Activated T-cell treated with anti-CD3 and anti-CD28 coated beads for 1 hour (primary cell): ENCODE results near the gene TSPAN15.

Experiments used
- DNase-seq: peaks from one replicate; pipeline ENCODE4 v3.0.0-alpha.2; 2020; ENCODE audit warnings: low read depth

Gene TSPAN15

GRCh38 chr10:69466158-69466490 lies 14.9 kb downstream of the TSPAN15 start:
- DNase-seq = no peak

DNA sequence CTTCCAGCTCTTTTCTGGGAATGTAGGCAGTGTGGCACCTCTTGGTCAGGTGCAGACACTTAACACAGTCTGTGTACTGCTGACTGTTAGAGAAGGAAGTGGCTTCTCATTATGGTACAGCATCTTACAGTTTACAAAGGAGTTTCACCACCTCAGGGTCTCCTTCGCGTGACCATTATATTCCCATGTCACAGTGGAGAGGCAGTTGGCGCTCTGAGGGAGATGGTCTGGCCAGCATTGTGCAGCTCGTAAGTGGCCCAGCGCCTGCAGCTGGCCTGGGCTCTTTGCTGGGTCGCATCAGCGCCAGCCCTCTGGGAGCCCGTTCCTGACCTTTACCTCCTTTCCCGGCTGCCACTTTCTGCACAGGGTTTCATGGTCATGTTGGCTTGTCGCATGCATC lies 15.4 kb downstream of the TSPAN15 start:
- no peak for DNase-seq

GRCh38 chr10:69467928-69468750 lies 16.9 kb downstream of the TSPAN15 start:
- DNase-seq = no peak

DNA sequence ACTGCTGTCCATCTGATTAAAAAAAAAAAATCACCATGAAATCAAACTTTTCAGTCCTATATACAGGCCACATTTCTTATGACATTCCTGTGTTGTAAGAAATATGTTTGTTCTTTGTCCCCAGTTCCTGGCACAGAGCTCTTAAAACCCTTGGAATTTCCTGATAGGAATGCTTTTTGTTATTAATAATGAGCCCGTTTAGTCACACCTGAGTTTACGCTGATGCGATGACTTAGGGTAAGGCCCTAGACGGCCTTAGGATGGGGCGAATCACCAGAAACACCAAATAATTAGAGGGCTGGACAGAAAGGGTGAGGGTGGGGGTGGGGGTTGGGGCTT lies 17.5 kb downstream of the TSPAN15 start:
- DNase-seq = no peak

DNA sequence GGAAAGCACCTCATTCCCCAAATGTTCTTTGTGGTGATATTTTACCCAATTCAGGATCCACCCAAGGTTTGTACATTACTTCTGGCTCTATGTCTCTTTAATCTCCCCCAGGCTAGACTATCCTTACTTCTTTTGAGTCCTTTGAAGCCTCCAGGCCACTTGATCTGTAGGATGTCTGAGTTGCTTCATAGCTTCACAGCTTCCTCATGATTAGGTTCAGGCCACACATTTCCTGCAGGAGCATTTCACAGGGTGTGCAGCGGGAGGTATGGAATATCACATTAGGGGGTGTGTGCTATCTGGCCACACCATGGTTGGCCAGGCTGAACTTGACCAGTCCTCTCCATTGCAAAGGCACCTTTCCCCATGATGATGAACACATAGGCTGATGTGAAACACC lies 18.7 kb downstream of the TSPAN15 start:
- DNase-seq = no peak

DNA sequence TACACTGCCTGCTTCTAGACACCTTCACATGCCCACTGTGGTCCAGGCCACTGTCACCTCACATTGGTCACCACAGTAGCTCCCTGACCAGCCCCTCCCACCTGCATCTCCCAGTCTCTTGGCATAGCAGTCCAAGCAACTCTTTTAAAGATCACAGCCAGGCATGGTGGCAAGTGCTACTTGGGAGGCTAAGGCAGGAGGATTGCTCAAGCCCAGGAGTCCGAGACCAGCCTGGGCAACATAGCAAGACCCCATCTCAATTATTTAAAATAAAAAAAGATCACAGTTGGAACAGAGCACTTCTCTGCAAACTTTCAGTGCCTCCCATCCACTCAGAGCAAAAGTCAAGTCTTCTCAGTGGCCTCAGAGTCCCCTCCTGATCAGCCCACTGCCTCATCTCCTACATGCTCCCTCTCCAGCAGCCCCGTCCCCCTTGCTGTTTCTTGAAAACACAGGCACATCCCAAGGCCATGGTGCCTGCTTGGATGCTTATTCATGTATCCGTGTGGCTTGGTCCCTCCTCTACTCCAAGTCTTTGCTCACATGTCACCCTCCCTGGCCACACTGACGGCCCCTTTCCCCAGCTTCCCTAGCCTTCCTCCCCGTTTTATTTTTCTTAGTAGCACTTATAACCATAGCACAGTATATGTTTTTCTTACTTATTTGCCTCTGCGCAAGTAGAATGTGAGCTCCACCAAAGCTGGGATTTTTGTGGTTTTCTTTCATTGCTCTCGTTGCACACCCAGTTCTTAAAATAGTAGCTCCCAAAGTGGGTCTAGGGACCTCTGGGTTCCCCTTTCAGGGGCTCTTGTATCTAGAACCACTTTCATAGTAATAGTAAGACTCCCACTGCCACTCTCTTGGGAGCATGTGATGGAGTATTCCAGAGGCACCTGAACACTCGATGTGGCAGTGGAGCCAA lies 19.5 kb downstream of the TSPAN15 start:
- DNase-seq = no peak

- DNase-seq = no peak
These were observed 20.9 kb downstream of the TSPAN15 start for GRCh38 chr10:69472142-69472541.

GRCh38 chr10:69472544-69472943 lies 21.3 kb downstream of the TSPAN15 start:
- no peak for DNase-seq

GRCh38 chr10:69473304-69473990 lies 22.2 kb downstream of the TSPAN15 start:
- no peak for DNase-seq

- DNase-seq = no peak
These were observed 23.6 kb downstream of the TSPAN15 start for GRCh38 chr10:69474742-69475432.

DNA sequence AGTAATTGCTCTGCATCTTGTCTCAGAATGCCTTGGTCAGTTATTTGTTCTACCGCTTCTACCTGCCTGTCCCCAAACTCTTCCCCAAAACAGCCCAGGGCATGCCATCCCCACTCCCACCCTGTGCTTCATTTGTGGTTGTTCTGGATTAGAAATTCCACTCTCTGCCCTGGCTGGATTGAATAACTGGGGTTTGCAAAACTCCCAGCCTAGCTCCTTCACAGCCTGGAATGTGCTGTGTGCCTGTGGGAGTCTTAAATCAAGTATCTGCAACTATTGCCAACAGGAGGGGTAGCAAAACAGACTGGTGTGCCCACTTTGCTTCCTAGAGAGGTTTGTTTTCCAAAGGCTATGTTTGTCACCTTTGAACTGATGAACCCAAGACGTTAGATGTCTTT lies 24.2 kb downstream of the TSPAN15 start:
- no peak for DNase-seq

DNA sequence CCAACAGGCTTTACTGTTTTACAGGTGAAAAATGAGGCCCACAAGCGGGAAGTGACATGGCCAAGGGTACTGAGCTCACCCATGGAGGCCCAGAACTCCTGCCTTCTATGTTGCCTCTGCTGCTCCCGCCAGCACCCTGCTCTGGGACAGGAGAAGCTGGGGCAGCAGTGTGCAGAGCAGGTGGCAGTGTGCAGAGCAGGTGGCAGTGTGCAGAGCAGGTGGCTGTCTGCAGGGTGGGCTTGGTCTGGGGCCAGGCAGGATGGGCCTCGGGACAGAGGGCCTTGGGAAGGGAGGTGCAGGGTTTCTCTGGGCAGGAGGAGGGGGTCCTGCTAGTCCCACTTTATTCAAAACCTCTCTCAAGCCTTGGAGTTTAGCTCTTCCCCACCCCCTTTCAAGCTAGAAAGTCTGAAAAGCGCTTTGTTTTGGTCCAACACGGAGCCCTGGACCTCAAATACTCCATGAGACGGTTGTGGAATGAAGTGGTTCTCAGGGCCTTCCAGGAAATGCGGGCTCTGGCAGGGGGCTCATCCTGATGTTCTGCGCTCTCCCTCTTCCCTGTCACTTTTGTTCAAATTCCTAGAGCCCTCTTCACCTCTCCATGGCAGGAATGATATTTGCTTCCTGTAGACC lies 26.8 kb downstream of the TSPAN15 start:
- no peak for DNase-seq

DNA sequence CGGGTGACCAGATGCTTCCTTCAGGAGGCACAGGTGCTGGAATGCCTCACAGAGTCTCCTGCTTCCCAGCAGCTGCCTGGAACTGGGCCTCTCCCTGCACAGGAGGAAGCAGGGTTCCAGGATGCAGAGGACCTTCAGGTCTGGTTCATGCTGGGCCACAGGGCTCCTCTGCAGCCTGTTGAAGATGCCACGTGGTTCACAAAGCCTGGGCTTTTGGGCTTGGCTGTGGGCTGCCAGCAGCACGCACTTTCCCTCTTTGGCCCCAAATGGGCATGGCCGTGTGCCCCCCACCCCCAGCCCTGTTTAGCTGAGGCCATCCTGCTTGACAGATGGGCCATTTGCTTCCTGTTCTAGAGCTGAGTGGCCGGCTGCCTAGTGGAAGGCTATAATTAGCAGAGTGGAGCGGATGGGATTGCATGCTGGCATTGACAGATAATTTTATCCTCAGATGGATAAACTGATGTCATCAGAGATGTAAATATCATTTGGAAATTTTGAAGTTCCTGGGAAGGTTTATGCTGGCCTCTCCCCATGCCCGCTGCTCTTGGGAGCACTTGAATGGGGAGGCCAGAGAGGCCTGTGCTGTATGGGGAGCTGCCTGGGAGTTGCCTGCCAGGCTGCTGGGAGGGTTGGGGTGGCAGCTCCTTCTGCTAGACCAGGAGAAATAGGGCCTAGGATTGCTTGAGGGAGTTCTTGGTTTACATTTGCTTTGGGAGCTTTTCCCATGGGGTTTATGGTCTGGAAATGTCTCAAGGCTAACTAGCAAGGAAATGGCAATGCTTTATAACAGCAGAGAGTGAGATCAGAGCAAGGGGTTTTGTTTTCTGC lies 28.2 kb downstream of the TSPAN15 start:
- DNase-seq = no peak

GRCh38 chr10:69480068-69480412 lies 28.8 kb downstream of the TSPAN15 start:
- DNase-seq = no peak

GRCh38 chr10:69481305-69481704 lies 30.0 kb downstream of the TSPAN15 start:
- no peak for DNase-seq

GRCh38 chr10:69481811-69482524 lies 30.7 kb downstream of the TSPAN15 start:
- DNase-seq = no peak

DNA sequence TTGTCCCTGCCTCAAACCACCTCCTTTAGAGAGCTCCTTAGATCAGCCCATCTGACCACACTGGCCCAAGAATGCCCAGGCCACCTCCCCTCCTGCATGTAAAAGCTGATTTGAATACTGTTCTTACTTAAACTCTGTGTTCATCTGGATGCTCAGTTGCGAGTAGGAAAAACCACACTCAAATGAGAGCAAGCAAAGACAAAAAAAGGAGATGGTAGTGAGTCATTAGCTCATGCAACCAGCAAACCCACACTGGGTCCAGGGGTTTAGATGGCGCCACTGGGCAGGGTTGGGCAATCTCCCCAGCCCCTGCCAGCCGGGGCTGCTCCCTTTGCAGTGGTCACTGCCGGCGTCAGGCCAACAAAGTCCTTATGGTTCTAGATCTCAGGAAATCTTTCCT lies 32.7 kb downstream of the TSPAN15 start:
- DNase-seq = no peak

- no peak for DNase-seq
These were observed 33.5 kb downstream of the TSPAN15 start for GRCh38 chr10:69484736-69485135.

- DNase-seq = no peak
These were observed 35.9 kb downstream of the TSPAN15 start for GRCh38 chr10:69486922-69487730.
